H9 (cell line): ENCODE measurements around the gene ILF3. TPM values are rescaled to one million over a fixed set of nuclear protein-coding genes. Genes with fewer than 3 reads are reported as not detected.

ENCODE experiments used
- DNase-seq: peaks from one replicate; pipeline ENCODE4 v3.0.0-alpha.2; 2017
- H2AFZ ChIP-seq: one replicate; pipeline ENCODE4 v1.6.1; 2013; ENCODE audit warnings: mild to moderate bottlenecking, low read length, control low read depth, moderate library complexity
- H2AK5ac ChIP-seq: 2 replicates; pipeline ENCODE4 v1.6.1; 2013; ENCODE audit warnings: low read length, control low read depth, mixed read lengths; ENCODE audit not compliant: insufficient read length
- H2BK120ac ChIP-seq: one replicate; pipeline ENCODE4 v1.6.1; 2013; ENCODE audit warnings: low read depth, mild to moderate bottlenecking, low read length, control low read depth, inconsistent platforms; ENCODE audit not compliant: poor library complexity, severe bottlenecking
- H2BK12ac ChIP-seq: 2 replicates; pipeline ENCODE4 v1.6.1; 2013; ENCODE audit warnings: low read length, control low read depth, mixed read lengths, low read depth; ENCODE audit not compliant: insufficient read length
- H2BK15ac ChIP-seq: 2 replicates; pipeline ENCODE4 v1.6.1; 2013; ENCODE audit warnings: low read depth, low read length, control low read depth
- H2BK20ac ChIP-seq: one replicate; pipeline ENCODE4 v1.6.1; 2013; ENCODE audit warnings: low read depth, mild to moderate bottlenecking, low read length, control low read depth, inconsistent platforms; ENCODE audit not compliant: poor library complexity, severe bottlenecking
- H2BK5ac ChIP-seq: 2 replicates; pipeline ENCODE4 v1.6.1; 2013; ENCODE audit warnings: low read length, control low read depth, mixed read lengths; ENCODE audit not compliant: insufficient read length
- H3K14ac ChIP-seq: 2 replicates; pipeline ENCODE4 v1.6.1; 2013; ENCODE audit warnings: low read length, control low read depth; ENCODE audit not compliant: insufficient read depth
- H3K18ac ChIP-seq: 2 replicates; pipeline ENCODE4 v1.6.1; 2013; ENCODE audit warnings: low read depth, mild to moderate bottlenecking, mixed read lengths, low read length, control low read depth; ENCODE audit not compliant: insufficient read length
- H3K23ac ChIP-seq: 2 replicates; pipeline ENCODE4 v1.6.1; 2013; ENCODE audit warnings: low read length, control low read depth, mixed read lengths, low read depth; ENCODE audit not compliant: insufficient read length
- H3K23me2 ChIP-seq: 2 replicates; pipeline ENCODE4 v1.6.1; 2013; ENCODE audit warnings: low read depth, mild to moderate bottlenecking, mixed read lengths, low read length, control low read depth; ENCODE audit not compliant: insufficient read length, poor library complexity, severe bottlenecking
- H3K27ac ChIP-seq: 2 replicates; pipeline ENCODE4 v1.5.1; 2013; ENCODE audit warnings: low read length, control low read depth, mixed read lengths, low read depth; ENCODE audit not compliant: insufficient read length
- H3K27me3 ChIP-seq: 2 replicates; pipeline ENCODE4 v1.6.1; 2013; ENCODE audit warnings: low read length, control low read depth, inconsistent platforms; ENCODE audit not compliant: insufficient read depth
- H3K4ac ChIP-seq: 2 replicates; pipeline ENCODE4 v1.6.1; 2013; ENCODE audit warnings: low read depth, mild to moderate bottlenecking, control low read depth, inconsistent platforms, low read length, moderate library complexity
- H3K4me1 ChIP-seq: 2 replicates; pipeline ENCODE4 v1.6.1; 2013; ENCODE audit warnings: low read length, control low read depth, inconsistent platforms; ENCODE audit not compliant: insufficient read depth
- H3K4me2 ChIP-seq: 2 replicates; pipeline ENCODE4 v1.6.1; 2013; ENCODE audit warnings: low read length, control low read depth, mixed read lengths; ENCODE audit not compliant: insufficient read length, insufficient read depth
- H3K56ac ChIP-seq: 2 replicates; pipeline ENCODE4 v1.6.1; 2013; ENCODE audit warnings: low read depth, mild to moderate bottlenecking, mixed read lengths, low read length, control low read depth; ENCODE audit not compliant: insufficient read length
- H3K79me1 ChIP-seq: 2 replicates; pipeline ENCODE4 v1.6.1; 2013; ENCODE audit warnings: low read depth, mild to moderate bottlenecking, moderate library complexity, low read length, control low read depth, inconsistent platforms; ENCODE audit not compliant: insufficient read depth, poor library complexity, severe bottlenecking
- H3K79me2 ChIP-seq: 2 replicates; pipeline ENCODE4 v1.6.1; 2013; ENCODE audit warnings: low read length, control low read depth, inconsistent platforms; ENCODE audit not compliant: insufficient read depth
- H3K9ac ChIP-seq: 2 replicates; pipeline ENCODE4 v1.6.1; 2013; ENCODE audit warnings: low read length, control low read depth, mixed read lengths; ENCODE audit not compliant: insufficient read length; ENCODE audit errors: extremely low read depth
- H3K9me3 ChIP-seq: one replicate; pipeline ENCODE4 v1.6.1; 2013; ENCODE audit warnings: low read depth, low read length, inconsistent platforms; ENCODE audit not compliant: control insufficient read depth
- H3T11ph ChIP-seq: one replicate; pipeline ENCODE4 v1.6.1; 2013; ENCODE audit warnings: mild to moderate bottlenecking, low read length, control low read depth, inconsistent platforms
- H4K20me1 ChIP-seq: one replicate; pipeline ENCODE4 v1.6.1; 2013; ENCODE audit not compliant: control insufficient read depth, insufficient read length, insufficient read depth
- H4K5ac ChIP-seq: 2 replicates; pipeline ENCODE4 v1.6.1; 2013; ENCODE audit warnings: low read depth, mild to moderate bottlenecking, mixed read lengths, low read length, control low read depth; ENCODE audit not compliant: insufficient read length
- H4K8ac ChIP-seq: replicated peaks from 2 replicates; pipeline ENCODE4 v1.6.1; 2013; ENCODE audit warnings: low read length, control low read depth, mixed read lengths, low read depth; ENCODE audit not compliant: insufficient read length
- H4K91ac ChIP-seq: 2 replicates; pipeline ENCODE4 v1.6.1; 2013; ENCODE audit warnings: low read depth, mild to moderate bottlenecking, moderate library complexity, mixed read lengths, low read length, control low read depth; ENCODE audit not compliant: insufficient read length
- H3K27ac Mint-ChIP-seq, 3 experiments: 2 replicates in 2 of 3; 3 replicates in 1 of 3; pipeline ENCODE4 v1.8.0; 2020 to 2021; ENCODE audit warnings: mixed read lengths in 3 of 3, mild to moderate bottlenecking in 1 of 3, moderate library complexity in 1 of 3
- H3K27me3 Mint-ChIP-seq: 2 replicates; pipeline ENCODE4 v1.8.0; 2021; ENCODE audit warnings: low read depth, mild to moderate bottlenecking, moderate library complexity, mixed read lengths
- H3K36me3 Mint-ChIP-seq, 3 experiments: 2 replicates in 2 of 3; 3 replicates in 1 of 3; pipeline ENCODE4 v1.8.0; 2020 to 2021; ENCODE audit warnings: low read depth in 3 of 3, mixed read lengths in 3 of 3; ENCODE audit not compliant: insufficient read depth in 1 of 3
- H3K4me1 Mint-ChIP-seq, 2 experiments: 2 replicates each; pipeline ENCODE4 v1.8.0; 2020; ENCODE audit warnings: mixed read lengths in 2 of 2
- H3K4me3 Mint-ChIP-seq, 2 experiments: 2 replicates in 1 of 2; 3 replicates in 1 of 2; pipeline ENCODE4 v1.8.0; 2020 to 2021; ENCODE audit warnings: mild to moderate bottlenecking in 2 of 2, mixed read lengths in 2 of 2, moderate library complexity in 1 of 2
- H3K9me3 Mint-ChIP-seq, 2 experiments: 2 replicates in 1 of 2; 3 replicates in 1 of 2; pipeline ENCODE4 v1.8.0; 2020; ENCODE audit warnings: mild to moderate bottlenecking in 2 of 2, mixed read lengths in 2 of 2, moderate library complexity in 1 of 2
- CTCF ChIP-seq: fragments of 200-600 bp; sonication (generic); conservative IDR thresholded peaks from 3 replicates; pipeline ENCODE4 v1.8.0; 2021; ENCODE audit warnings: antibody characterized with exemption, mild to moderate bottlenecking
- WGBS: extraction: QIAGEN DNeasy Blood & Tissue Kit; methylation state at CpG from one replicate; pipeline ENCODE4 v1.1.7; 2013; ENCODE audit warnings: missing lambda C conversion rate, low lambda C conversion rate, mixed read lengths; ENCODE audit not compliant: insufficient read length; ENCODE audit errors: extremely low coverage; 5-methylcytosine and 5-hydroxymethylcytosine counted together
- total RNA-seq: library from RNA; stranded (reverse); gene quantifications from 2 replicates; pipeline ENCODE4 v1.2.1, GENCODE V29; 2021

Gene ILF3
- total RNA-seq, 1 experiment from 2014 or later = 841 TPM

DNA sequence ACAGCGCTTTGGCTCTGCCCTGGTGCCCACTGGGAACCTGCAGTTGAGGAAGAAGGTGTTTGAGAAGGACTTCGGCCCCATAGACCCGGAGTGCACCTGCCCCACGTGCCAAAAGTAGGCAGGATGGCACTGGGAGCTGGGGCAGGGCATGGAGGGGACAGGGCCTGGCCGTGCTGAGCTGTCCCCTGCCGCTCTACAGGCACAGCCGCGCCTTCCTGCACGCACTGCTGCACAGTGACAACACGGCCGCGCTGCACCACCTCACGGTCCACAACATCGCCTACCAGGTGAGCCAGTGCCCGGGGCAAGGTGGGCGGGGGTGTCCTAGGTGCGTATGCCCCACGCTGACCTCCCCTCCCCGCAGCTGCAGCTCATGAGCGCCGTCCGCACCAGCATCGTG is 58.6 kb downstream of the ILF3 start:
- Histone ChIP-seq H2BK20ac (no peak overlapping the region), H3K9me3 (no peaks in the 10 kb centered on the region), H2BK5ac (no peak overlapping the region), H3K79me2 (no peaks in the 10 kb centered on the region), H3K56ac (no peak overlapping the region), H3K14ac (no peak overlapping the region), H2BK120ac (no peak overlapping the region), H4K8ac (no peak overlapping the region), H2BK12ac (no peak overlapping the region), H4K20me1 (no peaks in the 10 kb centered on the region), H3K4me1 (no peaks in the 10 kb centered on the region), H3K23me2 (no peaks in the 10 kb centered on the region), H3T11ph (no peak overlapping the region), H3K4ac (no peak overlapping the region), H2BK15ac (no peak overlapping the region), H3K27me3 (no peaks in the 10 kb centered on the region), H3K23ac (no peak overlapping the region), H3K4me2 (no peak overlapping the region), H3K18ac (no peak overlapping the region), H2AFZ (no peak overlapping the region), H4K5ac (no peak overlapping the region), H3K9ac (no peak overlapping the region), H4K91ac (no peak overlapping the region), H3K79me1 (no peaks in the 10 kb centered on the region), H3K27ac (no peak overlapping the region), H2AK5ac (no peak overlapping the region)
- H3K4me1 Mint-ChIP-seq = peaks cover 5 to 14% of the 10 kb centered on the region in 2 experiments
- H3K9me3 Mint-ChIP-seq = no peaks in the 10 kb centered on the region
- DNase-seq = no peak
- H3K4me3 Mint-ChIP-seq = no peak overlapping the region
- WGBS = no CpG with 5 or more reads among the region's 23 CpGs
- H3K27ac Mint-ChIP-seq = no peak overlapping the region
- peaks cover 9 to 33% (median 18%) of the 10 kb centered on the region in 3 experiments; a peak in 6 of 7 replicates for H3K36me3 Mint-ChIP-seq
- no peaks in the 10 kb centered on the region for H3K27me3 Mint-ChIP-seq
- TF ChIP-seq CTCF = no peak
